Measurements from ENCODE around the gene RAB9A. TPM values are rescaled to one million over a fixed set of nuclear protein-coding genes. Genes with fewer than 3 reads are reported as not detected.

Gene RAB9A
- total and polyA plus RNA-seq, 2 of the 8 experiments (the other 6 are each of a cell fraction or from before 2014, with no cell fraction given) = 21.8 to 34.0 TPM

GRCh38 chrX:13692771-13693231 lies 3.9 kb downstream of the RAB9A start:
- no peak overlapping the region for H2BK12ac ChIP-seq (ENCODE audit: low read depth, low read length)
- H4K20me1 ChIP-seq (replicated peaks in 1 of 2; ENCODE audit: control insufficient read depth in 1 of 2, insufficient read depth in 2 of 2, low read length in 2 of 2) = peaks cover 0 to 14% of the 10 kb centered on the region in 2 experiments
- H3K27ac ChIP-seq (ENCODE audit: low read depth, low read length) = no peak overlapping the region
- no peak overlapping the region for H3K18ac ChIP-seq (ENCODE audit: extremely low read depth, low read length)
- DNase-seq (ENCODE audit: low read depth in 1 of 2, low spot score in 2 of 2) (no peak), FAIRE-seq (no peak)
- no peak overlapping the region for H3K4me3 ChIP-seq (ENCODE audit: extremely low read depth in 1 of 4, insufficient read depth in 2 of 4, low read depth in 3 of 4, low read length in 4 of 4)
- ChIA-PET CTCF (ENCODE audit: partially characterized antibody) (no interaction called here), POLR2A (ENCODE audit: partially characterized antibody) (interaction anchor here (1.1 to 1.3 kb wide), 2 partner anchors 42 to 337 kb away, joined by 3 to 4 read pairs; partner anchors contain the start of genes GEMIN8, OFD1 and TRAPPC2)
- WGBS, 2 experiments (ENCODE audit: extremely low coverage in 1 of 2, insufficient coverage in 1 of 2, insufficient read length in 1 of 2, insufficient replicate concordance in 2 of 2, low coverage in 1 of 2, low lambda C conversion rate in 2 of 2, missing lambda C conversion rate in 1 of 2) = 82% methylated on average over 5 of the region's 5 CpGs; no CpG with 5 or more reads in 1 of the 2 experiments
- peaks cover 0 to 7% (median 3%) of the 10 kb centered on the region in 4 experiments; a peak in 4 of 7 replicates for H3K4me1 ChIP-seq (replicated peaks in 1 of 4; ENCODE audit: control insufficient read depth in 3 of 4, insufficient read depth in 4 of 4, low read length in 3 of 4)
- H2BK20ac ChIP-seq (ENCODE audit: low read length) = no peak overlapping the region
- H4K8ac ChIP-seq (ENCODE audit: extremely low read depth, insufficient read depth, low read length) = no peak overlapping the region
- H4K5ac ChIP-seq (ENCODE audit: insufficient read length, low read depth, low read length) = no peak overlapping the region
- no peak overlapping the region for H2AFZ ChIP-seq (ENCODE audit: low read length)
- H3K9me3 ChIP-seq (ENCODE audit: insufficient read depth in 2 of 2, low read depth in 1 of 2, low read length in 1 of 2) = no peaks in the 10 kb centered on the region
- H2BK120ac ChIP-seq (replicated peaks; ENCODE audit: low read depth, low read length) = no peak overlapping the region
- H3K79me2 ChIP-seq (ENCODE audit: control insufficient read depth in 1 of 2, insufficient read depth in 2 of 2, low read length in 2 of 2) = peaks cover 4 to 82% of the 10 kb centered on the region in 2 experiments
- H3K4ac ChIP-seq (replicated peaks; ENCODE audit: insufficient read length, low read depth, low read length) = no peak overlapping the region
- no peak overlapping the region for H2AK5ac ChIP-seq (ENCODE audit: low read depth, low read length)
- no peaks in the 10 kb centered on the region; the same call in 1 of the 2 replicates for H3K79me1 ChIP-seq (ENCODE audit: low read depth, low read length)
- peaks cover 4% of the 10 kb centered on the region; the same call in 1 of the 2 replicates for H3K23me2 ChIP-seq (ENCODE audit: low read depth, low read length)
- H3K4me2 ChIP-seq (ENCODE audit: insufficient read depth in 1 of 2, low read depth in 2 of 2, low read length in 2 of 2) = peak overlapping the region; percentile 31 to 33; a peak in 2 of 4 replicates
- no peak overlapping the region for H3K14ac ChIP-seq (ENCODE audit: insufficient read length)
- H2BK15ac ChIP-seq (ENCODE audit: low read length) = no peak overlapping the region
- no peak overlapping the region for H4K91ac ChIP-seq (replicated peaks; ENCODE audit: insufficient read length, low read length)
- H3K56ac ChIP-seq (replicated peaks; ENCODE audit: insufficient read length, low read depth, low read length) = no peak overlapping the region
- H2BK5ac ChIP-seq (ENCODE audit: low read depth, low read length) = no peak overlapping the region
- H3K36me3 ChIP-seq (ENCODE audit: control insufficient read depth in 2 of 4, insufficient read depth in 4 of 4, low read length in 3 of 4) = no peaks in the 10 kb centered on the region; a peak in 1 of 8 replicates
- H3K23ac ChIP-seq (ENCODE audit: insufficient read length) = no peak overlapping the region
- no peak overlapping the region for H3K9ac ChIP-seq (replicated peaks in 1 of 4; ENCODE audit: extremely low read depth in 1 of 4, low read depth in 3 of 4, low read length in 3 of 4)
- peaks cover 0 to 2% (median 0%) of the 10 kb centered on the region in 4 experiments; a peak in 1 of 7 replicates for H3K27me3 ChIP-seq (replicated peaks in 1 of 4; ENCODE audit: control insufficient read depth in 3 of 4, extremely low read depth in 1 of 4, insufficient read depth in 3 of 4, low read length in 3 of 4)
- TF ChIP-seq, protein P1, sequence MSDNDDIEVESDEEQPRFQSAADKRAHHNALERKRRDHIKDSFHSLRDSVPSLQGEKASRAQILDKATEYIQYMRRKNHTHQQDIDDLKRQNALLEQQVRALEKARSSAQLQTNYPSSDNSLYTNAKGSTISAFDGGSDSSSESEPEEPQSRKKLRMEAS (IDR thresholded peaks at IDR 0.05) = no peak
- TF ChIP-seq SP2 (IDR thresholded peaks at IDR 0.05; ENCODE audit: low read length) = no peak
- no peak for TF ChIP-seq ZNF274 (IDR thresholded peaks at IDR 0.05; ENCODE audit: borderline replicate concordance, extremely low read depth, low read length)
- no peak for TF ChIP-seq BACH1 (IDR thresholded peaks at IDR 0.05; ENCODE audit: low read length)
- TF ChIP-seq, protein P2, sequence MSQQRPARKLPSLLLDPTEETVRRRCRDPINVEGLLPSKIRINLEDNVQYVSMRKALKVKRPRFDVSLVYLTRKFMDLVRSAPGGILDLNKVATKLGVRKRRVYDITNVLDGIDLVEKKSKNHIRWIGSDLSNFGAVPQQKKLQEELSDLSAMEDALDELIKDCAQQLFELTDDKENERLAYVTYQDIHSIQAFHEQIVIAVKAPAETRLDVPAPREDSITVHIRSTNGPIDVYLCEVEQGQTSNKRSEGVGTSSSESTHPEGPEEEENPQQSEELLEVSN (IDR thresholded peaks at IDR 0.05) = no peak
- TF ChIP-seq KDM1A (IDR thresholded peaks at IDR 0.05; ENCODE audit: borderline replicate concordance, low read length) = no peak
- TF ChIP-seq JUN (IDR thresholded peaks at IDR 0.05; ENCODE audit: low read depth, low read length) = no peak
- no peak for TF ChIP-seq BCL11A (IDR thresholded peaks at IDR 0.05; ENCODE audit: low read depth in 2 of 2, low read length in 2 of 2)
- TF ChIP-seq NANOG (IDR thresholded peaks at IDR 0.05; ENCODE audit: insufficient read depth, low read depth, low read length, poor library complexity, severe bottlenecking) = no peak
- TF ChIP-seq RAD21 (IDR thresholded peaks at IDR 0.05 in 1 of 2, conservative IDR thresholded peaks at IDR 0.05 in 1 of 2; ENCODE audit: low read depth in 2 of 2, low read length in 2 of 2) = no peak
- TF ChIP-seq POLR2AphosphoS5 (IDR thresholded peaks at IDR 0.05; ENCODE audit: low read depth, low read length) = no peak
- TF ChIP-seq CHD2 (IDR thresholded peaks at IDR 0.05; ENCODE audit: low read length) = no peak

Measured in H1 (cell line).